ENCODE data around the gene MAPKAP1. TPM values are rescaled to one million over a fixed set of nuclear protein-coding genes. Genes with fewer than 3 reads are reported as not detected.

The MAPKAP1 gene
- total and polyA plus RNA-seq, 2 experiments from 2014 or later, result 68.4 to 98.5 TPM

DNA sequence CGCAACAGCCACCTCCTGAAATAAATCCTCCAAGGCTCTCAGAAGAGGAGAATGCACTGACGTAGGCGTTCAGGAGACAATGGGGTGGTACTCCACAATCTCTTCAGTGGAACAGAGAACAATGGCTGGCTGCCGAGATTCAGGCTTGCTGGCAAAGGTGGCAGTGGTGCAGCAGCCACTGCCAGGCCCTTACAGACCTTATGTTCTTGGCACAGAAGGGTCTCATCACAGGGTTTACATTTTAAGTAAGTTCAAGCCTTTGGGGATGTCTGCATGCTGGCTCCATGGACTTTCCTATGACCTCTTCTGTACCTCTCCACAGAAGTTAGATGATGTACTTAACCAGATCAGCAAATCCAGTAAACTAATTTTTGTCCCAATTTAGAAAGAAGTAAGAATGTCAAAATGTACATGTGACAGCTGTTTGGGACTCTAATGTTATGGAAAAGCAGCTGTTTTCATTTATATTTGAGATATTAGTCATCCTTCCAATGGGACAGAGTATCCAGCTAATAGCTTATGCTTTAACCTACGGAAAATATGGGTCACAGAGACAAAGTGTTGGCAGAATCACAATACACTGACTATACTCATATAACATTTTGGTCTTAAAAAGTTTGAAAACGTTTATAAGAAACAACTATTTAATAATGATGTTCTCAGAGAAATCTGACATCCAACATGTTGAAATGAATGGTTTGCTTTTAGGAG lies 180.9 kb downstream of the MAPKAP1 start (continued):
- TF ChIP-seq STAT1 (IDR thresholded peaks at IDR 0.05; ENCODE audit: unreplicated experiment) (no peak), CREB1 (CRISPR knock-in tag; IDR thresholded peaks at IDR 0.05; ENCODE audit: low read depth) (no peak), EZH2 (IDR thresholded peaks at IDR 0.05; ENCODE audit: low read depth, unreplicated experiment) (no peak), POLR2AphosphoS5 (IDR thresholded peaks at IDR 0.05; ENCODE audit: low read depth) (no peak)
- TF ChIP-seq, protein P1, sequence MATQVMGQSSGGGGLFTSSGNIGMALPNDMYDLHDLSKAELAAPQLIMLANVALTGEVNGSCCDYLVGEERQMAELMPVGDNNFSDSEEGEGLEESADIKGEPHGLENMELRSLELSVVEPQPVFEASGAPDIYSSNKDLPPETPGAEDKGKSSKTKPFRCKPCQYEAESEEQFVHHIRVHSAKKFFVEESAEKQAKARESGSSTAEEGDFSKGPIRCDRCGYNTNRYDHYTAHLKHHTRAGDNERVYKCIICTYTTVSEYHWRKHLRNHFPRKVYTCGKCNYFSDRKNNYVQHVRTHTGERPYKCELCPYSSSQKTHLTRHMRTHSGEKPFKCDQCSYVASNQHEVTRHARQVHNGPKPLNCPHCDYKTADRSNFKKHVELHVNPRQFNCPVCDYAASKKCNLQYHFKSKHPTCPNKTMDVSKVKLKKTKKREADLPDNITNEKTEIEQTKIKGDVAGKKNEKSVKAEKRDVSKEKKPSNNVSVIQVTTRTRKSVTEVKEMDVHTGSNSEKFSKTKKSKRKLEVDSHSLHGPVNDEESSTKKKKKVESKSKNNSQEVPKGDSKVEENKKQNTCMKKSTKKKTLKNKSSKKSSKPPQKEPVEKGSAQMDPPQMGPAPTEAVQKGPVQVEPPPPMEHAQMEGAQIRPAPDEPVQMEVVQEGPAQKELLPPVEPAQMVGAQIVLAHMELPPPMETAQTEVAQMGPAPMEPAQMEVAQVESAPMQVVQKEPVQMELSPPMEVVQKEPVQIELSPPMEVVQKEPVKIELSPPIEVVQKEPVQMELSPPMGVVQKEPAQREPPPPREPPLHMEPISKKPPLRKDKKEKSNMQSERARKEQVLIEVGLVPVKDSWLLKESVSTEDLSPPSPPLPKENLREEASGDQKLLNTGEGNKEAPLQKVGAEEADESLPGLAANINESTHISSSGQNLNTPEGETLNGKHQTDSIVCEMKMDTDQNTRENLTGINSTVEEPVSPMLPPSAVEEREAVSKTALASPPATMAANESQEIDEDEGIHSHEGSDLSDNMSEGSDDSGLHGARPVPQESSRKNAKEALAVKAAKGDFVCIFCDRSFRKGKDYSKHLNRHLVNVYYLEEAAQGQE (IDR thresholded peaks at IDR 0.05; ENCODE audit: unreplicated experiment), result no peak

DNA sequence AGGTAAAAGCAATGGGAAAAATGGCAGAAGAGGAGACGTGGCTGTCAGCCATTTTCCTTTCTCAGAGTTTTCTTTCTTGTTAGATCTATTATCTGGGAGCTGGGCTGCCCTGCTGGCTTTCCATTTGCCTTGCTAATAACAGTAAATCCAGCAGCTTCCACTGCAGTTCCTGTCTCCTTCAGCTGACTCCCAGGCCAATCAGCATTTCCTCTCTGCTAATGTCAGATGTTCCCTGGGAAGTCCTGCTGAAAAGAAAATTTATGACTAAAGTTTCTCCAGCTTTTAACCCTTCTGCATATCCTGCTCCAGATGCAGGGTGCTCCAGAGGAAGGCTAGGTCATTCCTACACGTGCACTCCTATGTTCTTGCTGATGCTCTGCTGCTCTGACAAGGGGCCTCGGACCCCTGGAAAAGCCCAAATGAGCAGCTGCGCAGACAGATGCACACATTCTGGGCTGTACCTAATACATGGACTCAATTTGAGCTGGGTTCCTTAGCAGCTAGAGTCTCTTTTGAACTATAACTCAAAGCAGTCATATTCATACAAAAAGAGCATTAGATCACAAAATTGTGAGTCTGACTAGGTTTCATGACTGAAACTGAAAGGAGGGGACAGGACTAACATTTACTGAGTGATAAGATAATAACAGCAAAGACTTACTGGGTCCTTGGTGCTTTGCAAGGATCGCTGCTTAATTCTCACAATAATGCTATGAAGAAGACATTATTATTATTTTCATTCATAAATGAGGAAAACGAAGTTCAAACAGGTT lies 182.2 kb downstream of the MAPKAP1 start:
- peaks cover 44% of the 10 kb centered on the region for H3K4me1 Mint-ChIP-seq
- no peaks in the 10 kb centered on the region for H3K9me3 Mint-ChIP-seq
- peaks cover 3% of the 10 kb centered on the region; the same call in 1 of the 3 replicates for H3K36me3 Mint-ChIP-seq (ENCODE audit: low read depth)
- Histone ChIP-seq H3K9me2 (ENCODE audit: insufficient read depth) (no peaks in the 10 kb centered on the region; the same call in 1 of the 2 replicates), H2AFZ (no peak overlapping the region), H3K4me2 (peak overlapping the region; percentile 59), H3F3A (replicated peaks; ENCODE audit: low read depth) (no peaks in the 10 kb centered on the region), H3K4me1 (ENCODE audit: insufficient read depth) (peaks cover 22% of the 10 kb centered on the region), H3K36me3 (ENCODE audit: insufficient read depth) (no peaks in the 10 kb centered on the region), H3K27me3 (ENCODE audit: insufficient read depth) (no peaks in the 10 kb centered on the region), H3K79me2 (replicated peaks; ENCODE audit: insufficient read depth) (no peaks in the 10 kb centered on the region), H3K4me3 (no peak overlapping the region), H3K27ac (ENCODE audit: low read depth) (peak overlapping the region; percentile 67), H4K20me1 (replicated peaks; ENCODE audit: insufficient read depth) (no peaks in the 10 kb centered on the region)
- no peaks in the 10 kb centered on the region for H3K27me3 Mint-ChIP-seq (ENCODE audit: insufficient read depth, low read depth, poor library complexity)
- DNase-seq (ENCODE audit: low spot score) (peak; percentile 92), ATAC-seq (peak; percentile 94)
- H3K27ac Mint-ChIP-seq, result peak overlapping the region; percentile 82
- peak overlapping the region; percentile 1; the same call in 1 of the 3 replicates for H3K4me3 Mint-ChIP-seq
- no peak; the same call in 1 of the 2 replicates for TF ChIP-seq NANOG (IDR thresholded peaks at IDR 0.05; ENCODE audit: borderline replicate concordance)

DNA sequence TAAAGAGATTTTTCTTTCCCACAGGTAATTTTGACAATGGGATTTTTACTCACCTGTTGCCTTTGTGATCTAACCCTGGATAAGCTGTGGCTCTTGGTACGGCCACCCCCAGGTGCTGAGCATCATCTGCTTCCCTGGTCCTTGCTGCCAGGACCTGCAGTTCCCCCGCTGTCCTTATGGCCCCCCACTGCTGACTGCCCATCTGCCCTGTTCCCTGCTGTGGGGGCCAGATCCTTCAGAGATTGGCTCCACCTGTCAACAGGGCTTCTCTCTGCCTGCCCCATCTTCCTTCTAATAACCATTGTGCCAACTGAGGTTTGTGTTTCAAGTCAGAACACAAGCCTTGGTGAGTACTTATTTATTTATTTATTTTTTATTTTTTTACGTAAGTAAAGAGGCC lies 183.3 kb downstream of the MAPKAP1 start:
- Mint-ChIP-seq H3K27me3 (ENCODE audit: insufficient read depth, low read depth, poor library complexity) (no peaks in the 10 kb centered on the region), H3K9me3 (no peaks in the 10 kb centered on the region), H3K36me3 (ENCODE audit: low read depth) (peaks cover 3% of the 10 kb centered on the region; the same call in 1 of the 3 replicates), H3K27ac (no peak overlapping the region), H3K4me3 (no peak overlapping the region), H3K4me1 (peaks cover 37% of the 10 kb centered on the region)
- H3K9me2 ChIP-seq (ENCODE audit: insufficient read depth), result no peaks in the 10 kb centered on the region; the same call in 1 of the 2 replicates
- H3K4me3 ChIP-seq, result no peak overlapping the region
- no peaks in the 10 kb centered on the region for H3K36me3 ChIP-seq (ENCODE audit: insufficient read depth)
- TF ChIP-seq POLR2AphosphoS5 (IDR thresholded peaks at IDR 0.05; ENCODE audit: low read depth), result no peak
- no peak for TF ChIP-seq STAT1 (IDR thresholded peaks at IDR 0.05; ENCODE audit: unreplicated experiment)
- TF ChIP-seq, protein P1 (IDR thresholded peaks at IDR 0.05; ENCODE audit: unreplicated experiment), result no peak
- no peak overlapping the region for H3K27ac ChIP-seq (ENCODE audit: low read depth)
- H4K20me1 ChIP-seq (replicated peaks; ENCODE audit: insufficient read depth), result no peaks in the 10 kb centered on the region
- peaks cover 16% of the 10 kb centered on the region for H3K4me1 ChIP-seq (ENCODE audit: insufficient read depth)
- H3F3A ChIP-seq (replicated peaks; ENCODE audit: low read depth), result no peaks in the 10 kb centered on the region
- ATAC-seq (no peak; the same call in 1 of the 3 replicates), DNase-seq (ENCODE audit: low spot score) (no peak)
- no peak overlapping the region for H2AFZ ChIP-seq
- H3K27me3 ChIP-seq (ENCODE audit: insufficient read depth), result no peaks in the 10 kb centered on the region
- H3K4me2 ChIP-seq, result peak overlapping the region; percentile 59; the same call in 1 of the 2 replicates
- H3K79me2 ChIP-seq (replicated peaks; ENCODE audit: insufficient read depth), result no peaks in the 10 kb centered on the region

Data from GM23338 (cell line).